ENCODE data around the gene PRRC2B. TPM values are rescaled to one million over a fixed set of nuclear protein-coding genes. Genes with fewer than 3 reads are reported as not detected.
A peak's percentile ranks its signal among the peaks of the same experiment; 100 is the strongest.

Gene PRRC2B
- total and polyA plus RNA-seq, 9 donors, result 86.7 to 319 (median 234) TPM

GRCh38 chr9:131467214-131467935 lies 73.5 kb downstream of the PRRC2B start:
- intact Hi-C loops (cut with DNase I), result no loop called here
- no peaks in the 10 kb centered on the region for H3K27me3 ChIP-seq
- no peak overlapping the region for H3K4me3 ChIP-seq
- peak in 1 of 5 donors; percentile 70 for DNase-seq
- no peaks in the 10 kb centered on the region for H3K36me3 ChIP-seq
- no peak overlapping the region for H3K27ac ChIP-seq
- TF ChIP-seq EP300 (IDR thresholded peaks at IDR 0.05) (no peak), POLR2A (IDR thresholded peaks at IDR 0.05) (no peak), CTCF (IDR thresholded peaks at IDR 0.05) (no peak)
- no peaks in the 10 kb centered on the region for H3K9me3 ChIP-seq
- H3K4me1 ChIP-seq (ENCODE audit: insufficient read depth), result peaks cover 3% of the 10 kb centered on the region
- WGBS, 3 donors, result 55 to 68% (median 59%) methylated on average over 13 of the region's 13 CpGs

DNA sequence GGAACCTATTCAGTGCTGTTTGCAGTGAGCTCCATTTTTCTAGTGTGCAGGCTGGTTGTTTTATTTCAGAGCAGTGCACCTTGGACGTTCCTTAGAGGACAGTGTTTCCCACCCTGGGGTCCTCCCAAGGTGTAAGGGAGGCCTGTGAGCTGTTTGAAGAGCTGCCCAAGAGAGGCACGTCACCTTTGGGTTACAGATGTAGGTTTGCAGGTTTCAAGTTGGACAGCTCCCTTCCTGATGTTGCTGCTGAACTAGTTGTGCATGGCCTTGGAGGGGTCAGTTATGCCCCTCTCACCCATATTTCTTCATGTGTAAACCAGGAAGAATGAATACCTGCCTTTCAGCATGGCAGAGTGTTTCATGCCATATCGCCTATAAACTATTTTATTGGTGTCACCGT lies 74.1 kb downstream of the PRRC2B start:
- no peak overlapping the region for H3K4me3 ChIP-seq
- WGBS, 3 donors, result 84 to 93% (median 88%) methylated on average over 4 of the region's 4 CpGs
- H3K27ac ChIP-seq, result no peak overlapping the region
- no peaks in the 10 kb centered on the region for H3K9me3 ChIP-seq
- no peaks in the 10 kb centered on the region for H3K27me3 ChIP-seq
- intact Hi-C loops (cut with DNase I), result no loop called here
- no peak for TF ChIP-seq CTCF (IDR thresholded peaks at IDR 0.05)
- TF ChIP-seq POLR2A (IDR thresholded peaks at IDR 0.05), result no peak
- no peak for TF ChIP-seq EP300 (IDR thresholded peaks at IDR 0.05)
- H3K36me3 ChIP-seq, result no peaks in the 10 kb centered on the region
- H3K4me1 ChIP-seq (ENCODE audit: insufficient read depth), result peaks cover 3% of the 10 kb centered on the region
- no peak for DNase-seq

GRCh38 chr9:131469356-131469755 lies 75.5 kb downstream of the PRRC2B start:
- TF ChIP-seq CTCF (IDR thresholded peaks at IDR 0.05) (no peak), EP300 (IDR thresholded peaks at IDR 0.05) (no peak), POLR2A (IDR thresholded peaks at IDR 0.05) (no peak)
- peak in 1 of 5 donors; percentile 20 for DNase-seq
- intact Hi-C loops (cut with DNase I), result no loop called here
- H3K27ac ChIP-seq, result no peak overlapping the region
- no peaks in the 10 kb centered on the region for H3K27me3 ChIP-seq
- no peaks in the 10 kb centered on the region for H3K9me3 ChIP-seq
- WGBS, 3 donors, result 83 to 89% (median 86%) methylated on average over 6 of the region's 6 CpGs
- H3K36me3 ChIP-seq, result no peaks in the 10 kb centered on the region
- H3K4me1 ChIP-seq (ENCODE audit: insufficient read depth), result peaks cover 3% of the 10 kb centered on the region
- H3K4me3 ChIP-seq, result no peak overlapping the region

GRCh38 chr9:131469951-131470350 lies 76.1 kb downstream of the PRRC2B start:
- Histone ChIP-seq H3K4me3 (no peak overlapping the region), H3K27ac (no peak overlapping the region), H3K4me1 (ENCODE audit: insufficient read depth) (peaks cover 3% of the 10 kb centered on the region), H3K9me3 (no peaks in the 10 kb centered on the region), H3K27me3 (no peaks in the 10 kb centered on the region), H3K36me3 (no peaks in the 10 kb centered on the region)
- intact Hi-C loops (cut with DNase I), result loop anchor here in 1 of 4 donors (10.0 kb wide), 2 partner anchors 65 to 115 kb away; no protein-coding TSS in a partner anchor
- TF ChIP-seq CTCF (IDR thresholded peaks at IDR 0.05), result no peak
- no peak for TF ChIP-seq EP300 (IDR thresholded peaks at IDR 0.05)
- no peak for TF ChIP-seq POLR2A (IDR thresholded peaks at IDR 0.05)
- 93 to 95% (median 93%) methylated on average over 16 of the region's 16 CpGs for WGBS, 3 donors
- DNase-seq, result peak in 1 of 5 donors; percentile 19

Measured in ovary (tissue), 9 donors.